ENCODE data around the gene PTTG1IP. TPM values are rescaled to one million over a fixed set of nuclear protein-coding genes. Genes with fewer than 3 reads are reported as not detected.

The PTTG1IP gene
- polyA plus RNA-seq, 1 donor (not counting 4 experiments of a cell fraction or from before 2014, with no cell fraction given), result 132 TPM

GRCh38 chr21:44804762-44805161 lies 68.7 kb downstream of the PTTG1IP start:
- no peak overlapping the region for H2AFZ ChIP-seq (ENCODE audit: control insufficient read depth, low read length)
- TF ChIP-seq EZH2 (IDR thresholded peaks at IDR 0.05; ENCODE audit: low read length), result no peak
- no peak for TF ChIP-seq CTCF (optimal IDR thresholded peaks at IDR 0.05 in 1 of 3, IDR thresholded peaks at IDR 0.05 in 1 of 3, conservative IDR thresholded peaks at IDR 0.05 in 1 of 3; ENCODE audit: extremely low read depth in 1 of 3, insufficient read depth in 2 of 3, low read length in 3 of 3)
- FAIRE-seq (no peak), DNase-seq (ENCODE audit: low read depth, low spot score) (no peak)
- peaks cover 25% of the 10 kb centered on the region for H3K79me2 ChIP-seq (ENCODE audit: control insufficient read depth, insufficient read depth, low read length)
- H3K9me3 ChIP-seq (ENCODE audit: control insufficient read depth, low read depth, low read length), result no peaks in the 10 kb centered on the region
- peaks cover 16% of the 10 kb centered on the region for H3K4me1 ChIP-seq (ENCODE audit: control insufficient read depth, extremely low read depth, insufficient read depth, low read length)
- dilution Hi-C loops (cut with MboI; ENCODE audit: extremely low pct_ligation_motif_present, low sequenced_read_pairs), result no loop called here
- H3K36me3 ChIP-seq (ENCODE audit: control insufficient read depth in 2 of 2, extremely low read depth in 1 of 2, insufficient read depth in 2 of 2, low read length in 2 of 2), result peaks cover 23 to 37% of the 10 kb centered on the region in 2 experiments
- no peak overlapping the region for H3K4me3 ChIP-seq (ENCODE audit: control insufficient read depth in 2 of 3, extremely low read depth in 1 of 3, insufficient read depth in 2 of 3, low read depth in 1 of 3, low read length in 3 of 3)
- no peaks in the 10 kb centered on the region for H3K27me3 ChIP-seq (ENCODE audit: control insufficient read depth, extremely low read depth, insufficient read depth, low read length)
- H3K9me1 ChIP-seq (ENCODE audit: control insufficient read depth, extremely low read depth, insufficient read depth, low read length), result no peaks in the 10 kb centered on the region
- H4K20me1 ChIP-seq (ENCODE audit: control insufficient read depth, extremely low read depth, insufficient read depth, low read length), result peaks cover 6% of the 10 kb centered on the region
- H3K27ac ChIP-seq (ENCODE audit: control insufficient read depth, insufficient read depth, low read length), result no peak overlapping the region
- no peak overlapping the region for H3K9ac ChIP-seq (ENCODE audit: control insufficient read depth, extremely low read depth, insufficient read depth, low read length)
- no peak overlapping the region for H3K4me2 ChIP-seq (ENCODE audit: control insufficient read depth, extremely low read depth, insufficient read depth, low read depth, low read length)

GRCh38 chr21:44803651-44804050 lies 69.8 kb downstream of the PTTG1IP start:
- Histone ChIP-seq H4K20me1 (ENCODE audit: control insufficient read depth, extremely low read depth, insufficient read depth, low read length) (peaks cover 6% of the 10 kb centered on the region), H3K4me1 (ENCODE audit: control insufficient read depth, extremely low read depth, insufficient read depth, low read length) (peaks cover 17% of the 10 kb centered on the region), H3K9ac (ENCODE audit: control insufficient read depth, extremely low read depth, insufficient read depth, low read length) (no peak overlapping the region), H3K9me3 (ENCODE audit: control insufficient read depth, low read depth, low read length) (no peaks in the 10 kb centered on the region), H3K9me1 (ENCODE audit: control insufficient read depth, extremely low read depth, insufficient read depth, low read length) (no peaks in the 10 kb centered on the region), H3K27ac (ENCODE audit: control insufficient read depth, insufficient read depth, low read length) (no peak overlapping the region), H2AFZ (ENCODE audit: control insufficient read depth, low read length) (no peak overlapping the region), H3K79me2 (ENCODE audit: control insufficient read depth, insufficient read depth, low read length) (peaks cover 35% of the 10 kb centered on the region), H3K27me3 (ENCODE audit: control insufficient read depth, extremely low read depth, insufficient read depth, low read length) (no peaks in the 10 kb centered on the region), H3K36me3 (ENCODE audit: control insufficient read depth in 2 of 2, extremely low read depth in 1 of 2, insufficient read depth in 2 of 2, low read length in 2 of 2) (peaks cover 19 to 31% of the 10 kb centered on the region in 2 experiments), H3K4me3 (ENCODE audit: control insufficient read depth in 2 of 3, extremely low read depth in 1 of 3, insufficient read depth in 2 of 3, low read depth in 1 of 3, low read length in 3 of 3) (no peak overlapping the region), H3K4me2 (ENCODE audit: control insufficient read depth, extremely low read depth, insufficient read depth, low read depth, low read length) (no peak overlapping the region)
- FAIRE-seq (no peak), DNase-seq (ENCODE audit: low read depth, low spot score) (no peak)
- TF ChIP-seq CTCF (optimal IDR thresholded peaks at IDR 0.05 in 1 of 3, IDR thresholded peaks at IDR 0.05 in 1 of 3, conservative IDR thresholded peaks at IDR 0.05 in 1 of 3; ENCODE audit: extremely low read depth in 1 of 3, insufficient read depth in 2 of 3, low read length in 3 of 3) (no peak), EZH2 (IDR thresholded peaks at IDR 0.05; ENCODE audit: low read length) (no peak)
- dilution Hi-C loops (cut with MboI; ENCODE audit: extremely low pct_ligation_motif_present, low sequenced_read_pairs), result no loop called here
